Breast epithelium (tissue), 4 donors: ENCODE measurements around the gene SLC2A8. TPM values are rescaled to one million over a fixed set of nuclear protein-coding genes. Genes with fewer than 3 reads are reported as not detected.

Source experiments
- DNase-seq, 2 donors: peaks; one replicate each; pipeline ENCODE4 v3.0.0-alpha.2; 2019; ENCODE audit warnings: low spot score in 2 of 2
- H3K27ac ChIP-seq, 2 donors: fragments of 200-600 bp; sonication (generic) in 1 of 2; one replicate each; pipeline ENCODE4 v1.5.1; 2016 to 2019; ENCODE audit warnings: mild to moderate bottlenecking in 1 of 2
- H3K27me3 ChIP-seq, 2 donors: fragments of 200-600 bp; sonication (generic) in 1 of 2; one replicate each; pipeline versions ENCODE4 v1.5.1 to v1.6.0; 2017 to 2019; ENCODE audit warnings: control low read depth in 1 of 2, mild to moderate bottlenecking in 1 of 2
- H3K36me3 ChIP-seq: fragments of 200-600 bp; one replicate; pipeline ENCODE4 v1.5.1; 2019
- H3K4me1 ChIP-seq, 2 donors: fragments of 200-600 bp; sonication (generic); one replicate each; pipeline ENCODE4 v1.5.1; 2016 to 2019; ENCODE audit warnings: control low read depth in 1 of 2
- H3K4me3 ChIP-seq, 3 donors: fragments of 200-600 bp; sonication (generic); 1 replicate in 2 of 3; 2 replicates in 1 of 3; pipeline ENCODE4 v1.5.1; 2016 to 2019; ENCODE audit warnings: mild to moderate bottlenecking in 3 of 3, moderate library complexity in 2 of 3
- H3K9me3 ChIP-seq, 2 donors: fragments of 200-600 bp; sonication (generic) in 1 of 2; one replicate each; pipeline ENCODE4 v1.5.1; 2016 to 2019; ENCODE audit warnings: control low read depth in 1 of 2
- POLR2A ChIP-seq: fragments of 450-650 bp; IDR thresholded peaks from one replicate; pipeline ENCODE4 v1.6.1; 2016; ENCODE audit warnings: antibody characterized with exemption, mild to moderate bottlenecking, moderate library complexity
- POLR2AphosphoS5 ChIP-seq, 3 donors: sonication (generic); formaldehyde crosslinking; IDR thresholded peaks; one replicate each; pipeline ENCODE4 v1.6.1; 2017; ENCODE audit warnings: antibody characterized with exemption in 3 of 3
- intact Hi-C: fragments of 100-400 bp; cut with DNase I; formaldehyde crosslinking; loops from one replicate; pipeline ENCODE4 v1.15.1; 2023; ENCODE audit warnings: low total_unique reads
- total RNA-seq, 3 donors: library from RNA; depleted of rRNA; stranded (reverse); fragments of >200 nt; gene quantifications; one replicate each; pipeline ENCODE4 v1.1.0, GENCODE V29; 2016
- TF ChIP-seq, protein P1 (sequence below), 3 donors: fragments of 450-650 bp; IDR thresholded peaks; one replicate each; pipeline ENCODE4 v1.5.1; 2016 to 2017; ENCODE audit warnings: antibody characterized with exemption in 3 of 3, mild to moderate bottlenecking in 3 of 3, moderate library complexity in 3 of 3

SLC2A8 gene
- total RNA-seq, 3 donors from 2014 or later: 17.7 to 38.7 (median 20.9) TPM

DNA sequence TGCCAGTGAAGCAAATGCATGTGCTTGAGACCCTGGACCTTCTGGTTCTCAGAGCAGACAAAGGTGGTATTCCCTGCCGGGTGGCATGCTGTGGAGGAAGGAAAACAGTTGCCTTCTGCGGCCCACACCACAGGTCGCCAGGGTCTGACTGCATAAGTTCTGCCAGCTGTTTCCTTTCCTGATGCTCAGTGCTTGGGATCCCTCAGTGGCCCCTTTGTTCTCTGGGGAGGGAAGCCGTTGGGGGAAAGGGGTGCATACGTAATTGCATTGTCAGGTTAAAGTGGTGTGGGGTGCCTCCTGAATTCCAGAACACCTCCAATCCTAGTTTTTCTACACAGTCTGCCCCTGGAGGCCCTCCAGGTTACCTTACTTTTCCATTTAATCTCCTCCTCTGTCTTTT lies 43.1 kb upstream of the SLC2A8 start:
- Histone ChIP-seq H3K27ac (no peak overlapping the region), H3K36me3 (no peaks in the 10 kb centered on the region), H3K27me3 (no peaks in the 10 kb centered on the region), H3K4me3 (no peak overlapping the region), H3K9me3 (no peaks in the 10 kb centered on the region), H3K4me1 (no peaks in the 10 kb centered on the region)
- no peak for TF ChIP-seq POLR2A
- TF ChIP-seq POLR2AphosphoS5 (IDR thresholded peaks at IDR 0.05): no peak
- TF ChIP-seq, protein P1, sequence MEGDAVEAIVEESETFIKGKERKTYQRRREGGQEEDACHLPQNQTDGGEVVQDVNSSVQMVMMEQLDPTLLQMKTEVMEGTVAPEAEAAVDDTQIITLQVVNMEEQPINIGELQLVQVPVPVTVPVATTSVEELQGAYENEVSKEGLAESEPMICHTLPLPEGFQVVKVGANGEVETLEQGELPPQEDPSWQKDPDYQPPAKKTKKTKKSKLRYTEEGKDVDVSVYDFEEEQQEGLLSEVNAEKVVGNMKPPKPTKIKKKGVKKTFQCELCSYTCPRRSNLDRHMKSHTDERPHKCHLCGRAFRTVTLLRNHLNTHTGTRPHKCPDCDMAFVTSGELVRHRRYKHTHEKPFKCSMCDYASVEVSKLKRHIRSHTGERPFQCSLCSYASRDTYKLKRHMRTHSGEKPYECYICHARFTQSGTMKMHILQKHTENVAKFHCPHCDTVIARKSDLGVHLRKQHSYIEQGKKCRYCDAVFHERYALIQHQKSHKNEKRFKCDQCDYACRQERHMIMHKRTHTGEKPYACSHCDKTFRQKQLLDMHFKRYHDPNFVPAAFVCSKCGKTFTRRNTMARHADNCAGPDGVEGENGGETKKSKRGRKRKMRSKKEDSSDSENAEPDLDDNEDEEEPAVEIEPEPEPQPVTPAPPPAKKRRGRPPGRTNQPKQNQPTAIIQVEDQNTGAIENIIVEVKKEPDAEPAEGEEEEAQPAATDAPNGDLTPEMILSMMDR (IDR thresholded peaks at IDR 0.05): no peak
- intact Hi-C loops: no loop called here
- no peak for DNase-seq

DNA sequence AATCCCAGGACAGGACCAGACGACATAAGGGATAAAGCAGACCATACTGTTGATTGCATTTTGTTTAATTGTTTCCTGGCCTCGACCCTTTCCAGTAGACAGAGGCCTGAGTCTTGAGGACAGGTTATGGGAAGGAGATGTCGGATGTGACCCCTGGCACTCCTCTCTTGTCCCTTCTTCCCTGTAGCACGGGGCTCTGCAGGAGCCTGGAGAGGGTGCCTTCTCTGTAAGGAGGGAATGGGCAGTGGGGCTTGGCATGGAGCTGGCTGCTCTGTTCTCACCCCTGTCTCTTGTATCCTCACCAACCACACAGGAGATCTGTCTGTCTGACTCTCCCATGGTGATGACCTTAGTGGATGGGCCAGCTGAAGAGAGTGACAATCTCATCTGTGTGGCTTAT lies 40.1 kb upstream of the SLC2A8 start:
- TF ChIP-seq, protein P1 (IDR thresholded peaks at IDR 0.05): no peak
- no peak for TF ChIP-seq POLR2AphosphoS5 (IDR thresholded peaks at IDR 0.05)
- TF ChIP-seq POLR2A: no peak
- H3K27ac ChIP-seq: no peak overlapping the region
- H3K36me3 ChIP-seq: no peaks in the 10 kb centered on the region
- H3K4me1 ChIP-seq: no peaks in the 10 kb centered on the region
- no peaks in the 10 kb centered on the region for H3K27me3 ChIP-seq
- intact Hi-C loops: no loop called here
- H3K4me3 ChIP-seq: no peak overlapping the region
- no peaks in the 10 kb centered on the region for H3K9me3 ChIP-seq
- DNase-seq: no peak

DNA sequence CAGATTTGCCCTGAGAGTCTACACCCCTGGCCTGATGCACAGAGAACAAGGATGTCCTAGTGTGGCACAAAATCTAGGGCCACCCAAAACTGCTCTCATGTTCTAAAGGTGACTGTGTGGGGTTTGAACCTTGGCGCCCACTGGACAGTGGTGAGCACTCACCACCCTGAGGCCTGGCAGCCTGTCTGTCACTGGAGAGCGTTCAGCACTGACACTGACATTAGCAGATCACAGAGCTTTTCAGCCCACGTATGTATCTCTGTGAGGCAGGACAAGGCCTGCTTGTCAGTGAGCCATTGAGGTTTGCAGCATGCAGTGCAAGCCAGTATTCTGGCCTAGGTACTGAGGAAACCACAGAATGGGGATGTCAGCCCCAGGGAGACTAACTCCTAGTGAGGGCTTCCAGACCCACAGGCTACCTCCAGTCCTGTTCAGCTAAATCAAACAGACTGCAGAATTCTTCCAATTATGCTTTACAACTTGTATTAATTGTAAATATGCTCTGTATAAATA lies 38.9 kb upstream of the SLC2A8 start:
- TF ChIP-seq, protein P1 (IDR thresholded peaks at IDR 0.05): no peak
- TF ChIP-seq POLR2AphosphoS5 (IDR thresholded peaks at IDR 0.05): no peak
- Histone ChIP-seq H3K27me3 (no peaks in the 10 kb centered on the region), H3K4me3 (no peak overlapping the region), H3K27ac (no peak overlapping the region), H3K4me1 (no peaks in the 10 kb centered on the region), H3K36me3 (no peaks in the 10 kb centered on the region), H3K9me3 (no peaks in the 10 kb centered on the region)
- intact Hi-C loops: no loop called here
- DNase-seq: no peak

DNA sequence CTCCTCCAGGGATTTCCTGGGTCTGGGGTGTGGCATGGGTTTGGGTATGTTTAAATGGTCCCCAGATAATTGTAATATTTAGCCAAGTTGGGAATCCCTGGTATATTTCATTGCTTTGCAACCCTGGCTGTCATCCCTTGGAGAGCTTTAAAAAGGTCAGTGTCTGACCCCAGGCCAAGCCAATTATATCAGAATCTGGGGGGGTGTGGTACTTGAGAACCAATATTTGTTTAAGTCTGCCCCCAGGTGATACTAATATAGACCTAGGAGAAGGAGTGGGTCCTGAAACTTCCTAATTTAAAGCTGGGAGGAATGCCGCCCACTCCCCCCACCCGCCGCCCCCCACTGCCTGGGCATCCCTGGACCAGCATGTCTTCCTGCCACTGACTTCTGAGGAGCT lies 38.2 kb upstream of the SLC2A8 start:
- no peak for TF ChIP-seq POLR2A
- TF ChIP-seq, protein P1 (IDR thresholded peaks at IDR 0.05): no peak
- no peak for TF ChIP-seq POLR2AphosphoS5 (IDR thresholded peaks at IDR 0.05)
- Histone ChIP-seq H3K4me3 (no peak overlapping the region), H3K4me1 (no peaks in the 10 kb centered on the region), H3K27ac (no peak overlapping the region), H3K36me3 (no peaks in the 10 kb centered on the region), H3K27me3 (no peaks in the 10 kb centered on the region), H3K9me3 (no peaks in the 10 kb centered on the region)
- intact Hi-C loops: no loop called here
- no peak for DNase-seq

DNA sequence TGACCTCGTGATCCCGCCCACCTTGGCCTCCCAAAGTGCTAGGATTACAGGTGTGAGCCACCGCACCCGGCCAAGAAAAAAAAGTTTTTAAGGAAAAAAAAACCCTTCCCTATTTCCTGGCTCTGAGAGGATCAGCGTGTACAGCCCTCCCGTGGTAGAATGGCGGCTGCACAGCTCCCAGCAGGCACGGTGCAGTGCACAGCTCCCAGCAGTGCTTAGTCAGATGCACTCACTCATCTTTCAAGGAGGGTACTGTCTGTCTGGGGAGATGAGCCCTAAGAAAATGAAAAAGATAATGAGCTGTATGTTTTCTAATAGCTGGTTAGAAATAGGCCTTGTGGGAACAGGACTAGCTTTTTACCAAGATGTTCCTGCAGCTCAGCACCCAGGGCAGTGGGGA lies 36.7 kb upstream of the SLC2A8 start:
- TF ChIP-seq, protein P1 (IDR thresholded peaks at IDR 0.05): no peak
- TF ChIP-seq POLR2AphosphoS5 (IDR thresholded peaks at IDR 0.05) (no peak), POLR2A (no peak)
- intact Hi-C loops: no loop called here
- no peak for DNase-seq
- H3K27ac ChIP-seq: no peak overlapping the region
- H3K27me3 ChIP-seq: no peaks in the 10 kb centered on the region
- H3K36me3 ChIP-seq: no peaks in the 10 kb centered on the region
- H3K4me1 ChIP-seq: no peaks in the 10 kb centered on the region
- no peaks in the 10 kb centered on the region for H3K9me3 ChIP-seq
- H3K4me3 ChIP-seq: no peak overlapping the region
